Stimulated activated CD8-positive, alpha-beta memory T cell treated with anti-CD3 and anti-CD28 coated beads, Interleukin-15, amount 100 ng/mL, for 24 hours (primary cell): ENCODE results near the gene KRT71.

ENCODE experiments used
- DNase-seq: peaks from one replicate; pipeline ENCODE4 v3.0.0-alpha.2; 2020; ENCODE audit warnings: low read depth

KRT71 gene

GRCh38 chr12:52497975-52498374 lies 55.0 kb downstream of the KRT71 start:
- DNase-seq, result no peak

- DNase-seq, result no peak
These were observed 56.3 kb downstream of the KRT71 start for GRCh38 chr12:52496590-52497071.

DNA sequence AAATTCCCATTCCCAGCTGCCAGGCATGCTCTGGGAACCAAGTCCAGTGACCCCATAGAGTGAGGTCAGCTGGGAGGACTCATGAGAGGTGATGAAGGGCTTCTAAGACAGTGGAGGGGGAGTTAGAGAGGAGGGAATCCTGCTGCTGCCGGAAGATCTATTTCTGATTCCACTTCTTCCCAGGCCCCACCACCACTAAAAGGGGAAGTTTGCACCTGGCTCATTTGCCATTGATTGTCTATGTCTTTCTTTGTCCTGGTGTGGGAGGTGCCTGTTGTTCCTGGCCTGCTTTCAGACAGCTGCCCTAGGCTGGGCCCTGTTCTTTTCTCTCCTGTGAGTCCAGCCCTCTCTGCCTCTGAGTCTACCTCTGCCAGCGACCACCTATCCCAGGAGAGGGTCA lies 56.9 kb downstream of the KRT71 start:
- DNase-seq, result no peak

DNA sequence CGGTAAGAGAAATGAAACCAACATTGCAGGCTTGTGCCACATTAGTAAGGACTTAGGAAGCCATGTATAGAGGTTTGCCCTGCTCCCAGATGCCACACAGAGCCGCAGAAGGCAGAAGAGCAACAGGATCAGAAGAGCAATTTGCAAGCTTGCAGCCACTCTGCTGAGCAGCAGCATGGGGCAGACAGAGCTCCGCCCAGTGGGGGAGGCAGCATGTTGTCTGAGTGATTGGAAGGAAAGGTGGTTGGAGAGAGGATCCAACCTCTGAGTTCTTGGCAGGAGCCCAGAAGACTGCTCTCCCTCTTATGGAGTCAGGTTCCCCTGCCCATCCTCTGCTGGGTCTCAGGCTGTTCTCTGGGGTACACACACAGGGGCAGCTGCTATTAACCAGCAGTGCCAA lies 57.6 kb downstream of the KRT71 start:
- DNase-seq, result no peak

GRCh38 chr12:52494518-52494917 lies 58.4 kb downstream of the KRT71 start:
- DNase-seq, result no peak

DNA sequence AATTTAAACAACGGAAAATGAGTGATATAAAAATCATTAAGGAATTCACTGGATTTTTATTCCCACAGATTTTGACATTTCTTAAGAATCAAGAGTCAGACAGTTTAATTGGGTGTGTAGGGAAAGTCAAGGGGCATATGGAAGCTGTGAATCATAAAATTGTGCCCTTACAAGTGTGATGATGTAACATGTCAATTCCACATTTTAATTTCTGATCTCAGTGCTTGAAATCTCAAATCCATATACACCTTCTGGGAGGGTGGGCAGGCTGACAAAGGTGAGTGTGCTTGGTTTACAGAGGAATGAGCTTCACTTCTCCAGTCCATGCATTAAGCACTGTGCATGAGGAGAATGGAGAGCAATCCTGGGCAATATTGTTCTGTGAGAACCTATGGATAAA lies 58.8 kb downstream of the KRT71 start:
- no peak for DNase-seq
